ENCODE data around the gene CKAP2L. TPM values are rescaled to one million over a fixed set of nuclear protein-coding genes. Genes with fewer than 3 reads are reported as not detected.

The CKAP2L gene
- total RNA-seq, 4 donors from 2014 or later = 0.07 to 0.16 TPM; not detected in 2

DNA sequence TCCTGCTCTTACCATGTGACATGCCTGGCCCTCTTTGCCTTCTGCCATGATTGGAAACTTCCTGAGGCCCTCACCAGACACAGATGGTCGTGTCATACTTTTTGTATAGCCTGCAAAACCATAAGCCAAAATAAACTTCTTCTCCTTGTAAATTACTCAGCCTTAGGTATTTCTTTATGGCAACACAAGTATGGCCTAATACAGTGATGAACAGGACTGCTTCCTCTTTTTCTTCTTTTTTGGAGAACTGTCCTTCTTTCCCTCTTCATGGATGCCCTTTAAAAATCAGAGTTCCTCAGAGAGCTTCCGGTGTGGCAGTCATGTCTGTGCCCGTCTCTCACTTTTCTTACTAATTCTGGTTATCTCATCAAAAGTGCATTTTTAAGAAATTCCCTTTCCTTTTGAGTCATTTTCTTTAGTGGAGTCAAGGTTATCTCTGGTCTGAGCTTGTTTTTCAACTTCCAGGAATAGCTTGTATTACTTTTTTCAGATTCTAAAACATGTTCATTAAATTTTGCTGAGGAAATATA lies 29.1 kb upstream of the CKAP2L start:
- Histone ChIP-seq H3K9me3 (no peaks in the 10 kb centered on the region), H3K27ac (no peak overlapping the region), H3K4me1 (no peaks in the 10 kb centered on the region), H3K36me3 (no peaks in the 10 kb centered on the region), H3K27me3 (no peaks in the 10 kb centered on the region), H3K4me3 (no peak overlapping the region)
- in situ Hi-C loops (cut with MboI; ENCODE audit: low sequenced_read_pairs in 4 of 4) (no loop called here), intact Hi-C loops (cut with DNase I; ENCODE audit: low total_unique reads) (no loop called here)
- TF ChIP-seq, protein P1, sequence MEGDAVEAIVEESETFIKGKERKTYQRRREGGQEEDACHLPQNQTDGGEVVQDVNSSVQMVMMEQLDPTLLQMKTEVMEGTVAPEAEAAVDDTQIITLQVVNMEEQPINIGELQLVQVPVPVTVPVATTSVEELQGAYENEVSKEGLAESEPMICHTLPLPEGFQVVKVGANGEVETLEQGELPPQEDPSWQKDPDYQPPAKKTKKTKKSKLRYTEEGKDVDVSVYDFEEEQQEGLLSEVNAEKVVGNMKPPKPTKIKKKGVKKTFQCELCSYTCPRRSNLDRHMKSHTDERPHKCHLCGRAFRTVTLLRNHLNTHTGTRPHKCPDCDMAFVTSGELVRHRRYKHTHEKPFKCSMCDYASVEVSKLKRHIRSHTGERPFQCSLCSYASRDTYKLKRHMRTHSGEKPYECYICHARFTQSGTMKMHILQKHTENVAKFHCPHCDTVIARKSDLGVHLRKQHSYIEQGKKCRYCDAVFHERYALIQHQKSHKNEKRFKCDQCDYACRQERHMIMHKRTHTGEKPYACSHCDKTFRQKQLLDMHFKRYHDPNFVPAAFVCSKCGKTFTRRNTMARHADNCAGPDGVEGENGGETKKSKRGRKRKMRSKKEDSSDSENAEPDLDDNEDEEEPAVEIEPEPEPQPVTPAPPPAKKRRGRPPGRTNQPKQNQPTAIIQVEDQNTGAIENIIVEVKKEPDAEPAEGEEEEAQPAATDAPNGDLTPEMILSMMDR (IDR thresholded peaks at IDR 0.05 in 4 of 5, conservative IDR thresholded peaks at IDR 0.05 in 1 of 5) = no peak
- TF ChIP-seq POLR2A (IDR thresholded peaks at IDR 0.05) = no peak
- ATAC-seq = no peak
- no peak for DNase-seq

DNA sequence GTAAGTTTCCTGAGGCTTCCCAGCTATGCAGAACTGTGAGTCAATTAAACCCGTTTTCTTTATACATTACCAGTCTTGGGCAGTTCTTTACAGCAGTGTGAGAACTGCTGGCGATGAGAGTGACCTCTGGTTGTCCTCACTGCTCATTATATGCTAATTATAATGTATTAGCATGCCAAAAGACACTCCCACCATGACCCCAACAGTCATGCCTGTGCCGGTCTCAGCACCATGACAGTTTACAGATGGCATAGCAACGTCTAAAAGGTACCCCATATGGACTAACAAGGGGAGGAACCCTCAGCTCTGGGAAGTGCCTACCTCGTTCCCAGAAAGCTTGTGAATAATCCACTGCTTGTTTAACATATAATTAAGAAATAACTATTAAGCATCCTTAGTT lies 28.0 kb upstream of the CKAP2L start:
- ATAC-seq (no peak), DNase-seq (no peak)
- Histone ChIP-seq H3K9me3 (no peaks in the 10 kb centered on the region), H3K36me3 (no peaks in the 10 kb centered on the region), H3K27ac (no peak overlapping the region), H3K4me1 (no peaks in the 10 kb centered on the region), H3K4me3 (no peak overlapping the region), H3K27me3 (no peaks in the 10 kb centered on the region)
- in situ Hi-C loops (cut with MboI; ENCODE audit: low sequenced_read_pairs in 4 of 4) = no loop called here
- TF ChIP-seq, protein P1 (IDR thresholded peaks at IDR 0.05 in 4 of 5, conservative IDR thresholded peaks at IDR 0.05 in 1 of 5) = no peak
- no peak for TF ChIP-seq POLR2A (IDR thresholded peaks at IDR 0.05)
- intact Hi-C loops (cut with DNase I; ENCODE audit: low total_unique reads) = no loop called here

DNA sequence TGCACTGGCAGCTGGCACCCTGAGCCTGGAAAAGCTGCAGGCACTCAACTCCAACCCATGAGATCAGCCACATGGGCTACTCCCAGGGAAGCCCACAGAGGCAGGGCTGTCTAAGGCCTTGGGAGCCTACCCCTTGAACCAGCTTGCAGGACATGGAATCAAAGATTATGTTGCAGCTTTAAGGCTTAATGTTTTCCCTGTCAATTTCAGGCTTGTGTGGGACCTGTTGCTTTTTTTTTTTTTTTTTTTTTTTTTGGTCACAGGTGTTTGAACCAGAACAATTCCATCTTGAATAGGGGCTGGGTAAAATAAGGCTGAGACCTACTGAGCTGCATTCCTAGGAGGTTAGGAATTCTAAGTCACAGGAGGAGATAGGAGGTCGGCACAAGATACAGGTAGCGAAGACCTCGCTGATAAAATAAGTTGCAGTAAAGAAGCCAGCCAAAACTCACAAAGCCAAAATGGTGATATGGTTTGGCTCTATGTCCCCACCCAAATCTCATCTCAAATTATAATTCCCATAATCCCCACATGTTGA lies 27.4 kb upstream of the CKAP2L start:
- Histone ChIP-seq H3K9me3 (no peaks in the 10 kb centered on the region), H3K4me3 (no peak overlapping the region), H3K27me3 (no peaks in the 10 kb centered on the region), H3K36me3 (no peaks in the 10 kb centered on the region), H3K27ac (no peak overlapping the region), H3K4me1 (no peaks in the 10 kb centered on the region)
- DNase-seq = no peak
- TF ChIP-seq, protein P1 (IDR thresholded peaks at IDR 0.05 in 4 of 5, conservative IDR thresholded peaks at IDR 0.05 in 1 of 5) = no peak
- no peak for TF ChIP-seq POLR2A (IDR thresholded peaks at IDR 0.05)
- no peak for ATAC-seq
- intact Hi-C loops (cut with DNase I; ENCODE audit: low total_unique reads) = no loop called here
- in situ Hi-C loops (cut with MboI; ENCODE audit: low sequenced_read_pairs in 4 of 4) = no loop called here

DNA sequence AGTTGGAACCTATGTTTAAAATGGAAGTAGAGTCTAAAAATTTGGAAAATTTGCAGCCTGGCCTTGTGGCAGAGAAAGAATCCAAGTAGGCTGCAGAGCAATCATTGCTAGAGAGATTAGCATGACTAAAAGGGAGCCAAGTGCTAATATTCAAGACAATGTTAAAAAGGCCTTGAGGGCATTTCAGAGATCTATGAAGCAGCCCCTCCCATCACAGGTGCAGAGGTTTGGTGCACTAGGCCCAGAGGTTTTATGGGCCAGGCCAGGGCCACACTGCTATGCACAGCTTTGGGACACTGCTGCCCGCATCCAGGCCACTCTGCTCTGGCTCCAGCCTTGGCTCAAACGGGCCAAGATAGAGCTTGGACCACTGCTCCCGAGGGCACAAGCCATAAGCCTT lies 26.6 kb upstream of the CKAP2L start:
- intact Hi-C loops (cut with DNase I; ENCODE audit: low total_unique reads) (no loop called here), in situ Hi-C loops (cut with MboI; ENCODE audit: low sequenced_read_pairs in 4 of 4) (no loop called here)
- H3K27me3 ChIP-seq = no peaks in the 10 kb centered on the region
- H3K27ac ChIP-seq = no peak overlapping the region
- DNase-seq = no peak
- no peaks in the 10 kb centered on the region for H3K36me3 ChIP-seq
- H3K4me3 ChIP-seq = no peak overlapping the region
- no peak for ATAC-seq
- H3K4me1 ChIP-seq = no peaks in the 10 kb centered on the region
- TF ChIP-seq, protein P1 (IDR thresholded peaks at IDR 0.05 in 4 of 5, conservative IDR thresholded peaks at IDR 0.05 in 1 of 5) = no peak
- TF ChIP-seq POLR2A (IDR thresholded peaks at IDR 0.05) = no peak
- H3K9me3 ChIP-seq = no peaks in the 10 kb centered on the region

DNA sequence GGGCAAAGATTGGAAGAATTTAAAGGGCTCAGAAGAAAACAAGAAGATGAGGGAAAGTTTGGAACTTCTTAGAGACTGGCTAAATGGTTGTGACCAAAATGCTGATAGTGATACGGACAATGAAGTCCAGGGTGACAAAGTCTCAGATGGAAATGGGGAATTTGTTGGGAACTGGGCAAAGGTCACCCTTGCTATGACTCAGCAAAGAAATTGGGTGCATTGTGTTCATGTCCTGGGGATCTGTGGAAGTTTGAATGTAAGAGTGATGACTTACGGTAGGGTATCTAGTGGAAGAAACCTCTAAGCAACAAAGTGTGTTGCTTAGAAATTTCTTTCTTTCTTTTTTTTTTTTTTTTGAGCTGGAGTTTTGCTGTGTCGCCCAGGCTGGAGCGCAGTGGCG lies 25.9 kb upstream of the CKAP2L start:
- Histone ChIP-seq H3K36me3 (no peaks in the 10 kb centered on the region), H3K9me3 (no peaks in the 10 kb centered on the region), H3K27ac (no peak overlapping the region), H3K4me1 (no peaks in the 10 kb centered on the region), H3K27me3 (no peaks in the 10 kb centered on the region), H3K4me3 (no peak overlapping the region)
- in situ Hi-C loops (cut with MboI; ENCODE audit: low sequenced_read_pairs in 4 of 4) = no loop called here
- intact Hi-C loops (cut with DNase I; ENCODE audit: low total_unique reads) = no loop called here
- no peak for TF ChIP-seq POLR2A (IDR thresholded peaks at IDR 0.05)
- TF ChIP-seq, protein P1 (IDR thresholded peaks at IDR 0.05 in 4 of 5, conservative IDR thresholded peaks at IDR 0.05 in 1 of 5) = no peak
- DNase-seq (no peak), ATAC-seq (no peak)
